ENCODE results near the gene SLC8A1. TPM values are rescaled to one million over a fixed set of nuclear protein-coding genes. Genes with fewer than 3 reads are reported as not detected.

Gene SLC8A1
- total and polyA plus RNA-seq, 11 donors: 61.9 to 1,521 (median 827) TPM

DNA sequence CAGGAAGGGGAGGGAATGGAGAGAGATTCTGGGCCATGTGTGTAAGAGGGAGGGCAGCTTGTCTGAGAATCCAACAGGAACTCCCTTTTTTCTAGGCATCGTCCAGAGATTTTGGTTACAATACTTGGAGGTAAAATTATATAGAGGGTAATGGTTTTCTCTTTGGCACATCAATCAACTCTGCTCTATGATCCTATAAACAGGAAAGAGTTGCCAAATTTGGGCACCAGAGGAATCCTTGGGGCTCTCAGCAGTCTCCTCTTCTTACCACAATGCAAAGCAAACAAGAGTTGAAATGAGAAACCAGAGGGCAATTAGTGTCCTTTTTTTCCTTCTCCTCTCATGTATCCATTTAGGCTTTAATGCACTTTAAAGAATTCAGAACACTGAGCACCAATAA, 243.4 kb downstream of the SLC8A1 start:
- no peak for TF ChIP-seq POLR2A (IDR thresholded peaks at IDR 0.05)
- TF ChIP-seq, protein P1, sequence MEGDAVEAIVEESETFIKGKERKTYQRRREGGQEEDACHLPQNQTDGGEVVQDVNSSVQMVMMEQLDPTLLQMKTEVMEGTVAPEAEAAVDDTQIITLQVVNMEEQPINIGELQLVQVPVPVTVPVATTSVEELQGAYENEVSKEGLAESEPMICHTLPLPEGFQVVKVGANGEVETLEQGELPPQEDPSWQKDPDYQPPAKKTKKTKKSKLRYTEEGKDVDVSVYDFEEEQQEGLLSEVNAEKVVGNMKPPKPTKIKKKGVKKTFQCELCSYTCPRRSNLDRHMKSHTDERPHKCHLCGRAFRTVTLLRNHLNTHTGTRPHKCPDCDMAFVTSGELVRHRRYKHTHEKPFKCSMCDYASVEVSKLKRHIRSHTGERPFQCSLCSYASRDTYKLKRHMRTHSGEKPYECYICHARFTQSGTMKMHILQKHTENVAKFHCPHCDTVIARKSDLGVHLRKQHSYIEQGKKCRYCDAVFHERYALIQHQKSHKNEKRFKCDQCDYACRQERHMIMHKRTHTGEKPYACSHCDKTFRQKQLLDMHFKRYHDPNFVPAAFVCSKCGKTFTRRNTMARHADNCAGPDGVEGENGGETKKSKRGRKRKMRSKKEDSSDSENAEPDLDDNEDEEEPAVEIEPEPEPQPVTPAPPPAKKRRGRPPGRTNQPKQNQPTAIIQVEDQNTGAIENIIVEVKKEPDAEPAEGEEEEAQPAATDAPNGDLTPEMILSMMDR (IDR thresholded peaks at IDR 0.05): no peak
- intact Hi-C loops (cut with DNase I): no loop called here
- WGBS, 4 donors: 47 to 68% (median 63%) methylated on average over 1 of the region's 1 CpG
- Histone ChIP-seq H3K4me1 (peaks cover 0 to 29% (median 7%) of the 10 kb centered on the region in 12 donors), H3K27me3 (no peaks in the 10 kb centered on the region), H3K4me3 (no peak overlapping the region), H3K9me3 (peaks cover 0 to 4% (median 0%) of the 10 kb centered on the region in 12 donors), H3K36me3 (peaks cover 0 to 4% (median 0%) of the 10 kb centered on the region in 9 donors), H3K27ac (no peak overlapping the region)
- DNase-seq (no peak), ATAC-seq (no peak)

DNA sequence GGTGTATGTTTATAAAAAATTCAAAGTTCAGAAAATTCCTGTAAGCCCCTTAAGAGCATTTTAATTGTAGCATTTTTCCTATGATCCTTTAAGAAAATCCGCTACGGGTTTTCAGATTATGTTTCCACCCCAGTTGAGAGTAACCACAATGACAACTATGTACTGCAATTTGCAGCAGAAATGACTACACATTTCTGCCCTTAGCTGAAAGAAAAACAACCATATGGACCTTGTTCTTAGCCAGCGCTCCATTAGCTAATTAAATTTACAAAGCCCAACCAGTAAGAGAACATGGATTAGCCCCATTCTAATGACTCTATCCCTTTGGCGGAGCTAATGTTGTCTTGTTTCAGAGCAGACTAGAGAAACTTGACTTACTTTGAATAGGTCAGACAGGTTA, 247.6 kb downstream of the SLC8A1 start:
- no peak for DNase-seq
- TF ChIP-seq, protein P1 (IDR thresholded peaks at IDR 0.05): no peak
- TF ChIP-seq POLR2A (IDR thresholded peaks at IDR 0.05): no peak
- ATAC-seq: no peak

DNA sequence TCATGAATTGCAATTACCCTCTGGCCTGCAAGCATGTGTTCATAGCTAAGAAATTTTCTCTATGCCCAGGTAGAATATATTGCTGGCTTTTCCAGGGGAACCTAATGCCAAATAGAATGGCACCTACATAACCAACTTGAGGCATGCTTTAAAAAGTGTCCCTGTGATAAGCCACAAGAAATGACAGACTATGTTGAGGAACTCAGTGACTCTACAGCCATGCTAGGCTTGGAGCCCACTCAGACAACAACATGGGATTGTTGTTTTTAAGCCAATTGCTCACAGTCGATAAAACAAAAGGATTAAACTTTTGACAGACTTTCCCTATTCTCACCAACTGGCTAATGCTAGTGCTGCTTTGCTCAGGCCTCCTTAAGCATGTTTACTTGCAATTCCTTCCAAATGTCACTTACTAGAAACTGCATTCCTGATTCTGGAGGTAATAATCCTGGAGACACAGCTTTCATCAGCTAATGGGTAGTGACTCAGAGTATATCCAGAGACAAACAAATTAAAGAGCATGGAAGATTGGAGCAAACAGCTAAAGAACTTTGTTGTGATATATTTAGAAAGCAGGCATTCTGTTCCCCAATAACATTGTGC, 249.0 kb downstream of the SLC8A1 start:
- Histone ChIP-seq H3K4me3 (no peak overlapping the region), H3K9me3 (peaks cover 0 to 4% (median 0%) of the 10 kb centered on the region in 12 donors), H3K36me3 (peaks cover 0 to 4% (median 0%) of the 10 kb centered on the region in 9 donors), H3K27me3 (no peaks in the 10 kb centered on the region), H3K27ac (peak overlapping the region in 6 of 12 donors; percentile 9 to 50 (median 20)), H3K4me1 (peaks cover 0 to 44% (median 18%) of the 10 kb centered on the region in 12 donors)
- intact Hi-C loops (cut with DNase I): no loop called here
- 11 to 38% (median 28%) methylated on average over 1 of the region's 1 CpG for WGBS, 4 donors
- TF ChIP-seq, protein P1 (IDR thresholded peaks at IDR 0.05): no peak
- no peak for TF ChIP-seq POLR2A (IDR thresholded peaks at IDR 0.05)
- DNase-seq (no peak), ATAC-seq (peak in 2 of 4 donors; percentile 37 to 48)

More for the DNA sequence above, 247.6 kb downstream of the SLC8A1 start:
- H3K36me3 ChIP-seq: peaks cover 0 to 4% (median 0%) of the 10 kb centered on the region in 9 donors
- peaks cover 0 to 34% (median 18%) of the 10 kb centered on the region in 12 donors for H3K4me1 ChIP-seq
- H3K4me3 ChIP-seq: no peak overlapping the region
- H3K27me3 ChIP-seq: no peaks in the 10 kb centered on the region
- intact Hi-C loops (cut with DNase I): no loop called here
- H3K9me3 ChIP-seq: peaks cover 0 to 4% (median 0%) of the 10 kb centered on the region in 12 donors
- WGBS, 4 donors: 91% methylated on average over 4 of the region's 4 CpGs
- H3K27ac ChIP-seq: no peak overlapping the region

DNA sequence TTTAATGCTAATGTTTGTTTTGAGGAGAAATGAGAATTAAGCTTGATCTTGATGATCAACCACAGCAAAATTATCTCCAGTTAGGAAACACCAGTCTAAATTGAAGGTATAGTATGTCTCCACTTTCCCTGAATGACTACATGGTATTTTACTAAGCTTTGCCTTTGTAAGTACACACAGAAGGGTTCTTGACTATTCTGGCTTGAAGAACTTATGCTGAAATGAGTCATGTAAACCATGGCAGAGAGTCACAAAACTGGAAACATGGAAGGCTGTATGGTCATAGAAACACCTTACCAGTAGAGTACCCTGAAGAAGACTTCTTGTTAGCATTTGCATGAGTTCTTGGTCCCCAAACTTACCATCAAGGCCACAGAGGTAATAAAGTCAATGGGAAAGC, 250.5 kb downstream of the SLC8A1 start:
- no peak for TF ChIP-seq POLR2A (IDR thresholded peaks at IDR 0.05)
- TF ChIP-seq, protein P1 (IDR thresholded peaks at IDR 0.05): no peak
- H3K27ac ChIP-seq: no peak overlapping the region
- no peaks in the 10 kb centered on the region for H3K27me3 ChIP-seq
- ATAC-seq: peak in 1 of 4 donors; percentile 24
- H3K36me3 ChIP-seq: peaks cover 0 to 4% (median 0%) of the 10 kb centered on the region in 9 donors
- H3K9me3 ChIP-seq: peaks cover 0 to 4% (median 0%) of the 10 kb centered on the region in 12 donors
- intact Hi-C loops (cut with DNase I): no loop called here
- H3K4me3 ChIP-seq: no peak overlapping the region
- peaks cover 0 to 54% (median 20%) of the 10 kb centered on the region in 12 donors for H3K4me1 ChIP-seq
- DNase-seq: no peak
